ENCODE measurements around the gene GP5. TPM values are rescaled to one million over a fixed set of nuclear protein-coding genes. Genes with fewer than 3 reads are reported as not detected.

The GP5 gene
- total RNA-seq, 1 donor: 3.8 TPM

GRCh38 chr3:194355379-194355778 is 43.7 kb downstream of the GP5 start:
- H3K4me1 ChIP-seq (ENCODE audit: insufficient read depth, low read length): no peaks in the 10 kb centered on the region
- no peaks in the 10 kb centered on the region for H3K27me3 ChIP-seq (ENCODE audit: insufficient read depth, low read length)
- no peaks in the 10 kb centered on the region for H3K9me3 ChIP-seq (ENCODE audit: low read depth, low read length)
- H3K4me3 ChIP-seq (ENCODE audit: low read length): no peak overlapping the region

GRCh38 chr3:194354315-194354714 is 44.8 kb downstream of the GP5 start:
- Histone ChIP-seq H3K27me3 (ENCODE audit: insufficient read depth, low read length) (no peaks in the 10 kb centered on the region), H3K4me1 (ENCODE audit: insufficient read depth, low read length) (no peaks in the 10 kb centered on the region), H3K4me3 (ENCODE audit: low read length) (no peak overlapping the region), H3K9me3 (ENCODE audit: low read depth, low read length) (no peaks in the 10 kb centered on the region)

GRCh38 chr3:194352667-194353246 is 46.3 kb downstream of the GP5 start:
- H3K4me1 ChIP-seq (ENCODE audit: insufficient read depth, low read length): no peaks in the 10 kb centered on the region
- no peaks in the 10 kb centered on the region for H3K9me3 ChIP-seq (ENCODE audit: low read depth, low read length)
- no peaks in the 10 kb centered on the region for H3K27me3 ChIP-seq (ENCODE audit: insufficient read depth, low read length)
- H3K4me3 ChIP-seq (ENCODE audit: low read length): no peak overlapping the region

GRCh38 chr3:194351952-194352536 is 47.0 kb downstream of the GP5 start:
- H3K9me3 ChIP-seq (ENCODE audit: low read depth, low read length): no peaks in the 10 kb centered on the region
- no peaks in the 10 kb centered on the region for H3K4me1 ChIP-seq (ENCODE audit: insufficient read depth, low read length)
- H3K4me3 ChIP-seq (ENCODE audit: low read length): no peak overlapping the region
- no peaks in the 10 kb centered on the region for H3K27me3 ChIP-seq (ENCODE audit: insufficient read depth, low read length)

GRCh38 chr3:194351080-194351672 is 47.9 kb downstream of the GP5 start, which contains the start of gene CPN2:
TSS of gene CPN2 (minus strand) at chr3:194351328. CDS start at chr3:194342702, 8,626 bp downstream.
- H3K27me3 ChIP-seq (ENCODE audit: insufficient read depth, low read length): no peaks in the 10 kb centered on the region
- H3K9me3 ChIP-seq (ENCODE audit: low read depth, low read length): no peaks in the 10 kb centered on the region
- no peak within 1 kb of the TSS for H3K4me3 ChIP-seq (ENCODE audit: low read length)
- no peaks in the 10 kb centered on the region for H3K4me1 ChIP-seq (ENCODE audit: insufficient read depth, low read length)

- Histone ChIP-seq H3K9me3 (ENCODE audit: low read depth, low read length) (no peaks in the 10 kb centered on the region), H3K27me3 (ENCODE audit: insufficient read depth, low read length) (no peaks in the 10 kb centered on the region), H3K4me1 (ENCODE audit: insufficient read depth, low read length) (no peaks in the 10 kb centered on the region), H3K4me3 (ENCODE audit: low read length) (no peak overlapping the region)
Measured at GRCh38 chr3:194350726-194351071, 48.4 kb downstream of the GP5 start.

- Histone ChIP-seq H3K27me3 (ENCODE audit: insufficient read depth, low read length) (no peaks in the 10 kb centered on the region), H3K4me1 (ENCODE audit: insufficient read depth, low read length) (no peaks in the 10 kb centered on the region), H3K4me3 (ENCODE audit: low read length) (no peak overlapping the region), H3K9me3 (ENCODE audit: low read depth, low read length) (no peaks in the 10 kb centered on the region)
Measured at GRCh38 chr3:194348354-194348753, 50.7 kb downstream of the GP5 start.

GRCh38 chr3:194346621-194347020 is 52.4 kb downstream of the GP5 start:
- H3K27me3 ChIP-seq (ENCODE audit: insufficient read depth, low read length): no peaks in the 10 kb centered on the region
- no peaks in the 10 kb centered on the region for H3K9me3 ChIP-seq (ENCODE audit: low read depth, low read length)
- no peaks in the 10 kb centered on the region for H3K4me1 ChIP-seq (ENCODE audit: insufficient read depth, low read length)
- H3K4me3 ChIP-seq (ENCODE audit: low read length): no peak overlapping the region

GRCh38 chr3:194346035-194346434 is 53.0 kb downstream of the GP5 start:
- Histone ChIP-seq H3K9me3 (ENCODE audit: low read depth, low read length) (no peaks in the 10 kb centered on the region), H3K4me1 (ENCODE audit: insufficient read depth, low read length) (no peaks in the 10 kb centered on the region), H3K27me3 (ENCODE audit: insufficient read depth, low read length) (no peaks in the 10 kb centered on the region), H3K4me3 (ENCODE audit: low read length) (no peak overlapping the region)

Other genes starting within 250 kb of the GP5 start
- not detected for gene CPN2, start 47.9 kb downstream of the GP5 start, total RNA-seq
- 0.10 TPM for gene LRRC15, start 29.5 kb downstream of the GP5 start, total RNA-seq
- gene ATP13A3, start 87.7 kb upstream of the GP5 start, total RNA-seq: 179 TPM
- gene TMEM44, start 234.2 kb upstream of the GP5 start, total RNA-seq: 0.21 TPM